ENCODE measurements around the gene AWAT2. TPM values are rescaled to one million over a fixed set of nuclear protein-coding genes. Genes with fewer than 3 reads are reported as not detected.

The AWAT2 gene
- total RNA-seq, 1 donor, result not detected

DNA sequence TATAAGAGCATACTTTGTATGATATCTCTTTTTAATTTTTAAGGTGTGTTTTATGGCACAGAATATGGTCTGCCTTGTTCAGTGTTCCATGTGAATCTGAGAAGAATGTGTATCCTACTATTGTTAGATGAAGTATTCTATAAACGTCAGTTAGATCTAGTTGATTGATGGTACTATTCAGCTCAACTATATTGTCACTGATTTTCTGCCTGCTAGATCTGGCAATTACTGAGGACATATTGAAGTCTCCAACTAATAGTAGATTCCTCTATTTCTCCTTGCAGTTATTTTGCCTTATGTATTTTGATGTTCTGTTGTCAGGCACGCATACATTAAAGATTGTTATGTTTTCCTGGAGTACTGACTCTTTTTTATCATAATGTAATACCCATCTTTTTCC, 39.8 kb downstream of the AWAT2 start:
- H3K36me3 ChIP-seq (ENCODE audit: insufficient read depth, low read length), result no peaks in the 10 kb centered on the region
- H3K4me3 ChIP-seq (ENCODE audit: insufficient read depth, low read length), result no peak overlapping the region
- TF ChIP-seq, protein P1, sequence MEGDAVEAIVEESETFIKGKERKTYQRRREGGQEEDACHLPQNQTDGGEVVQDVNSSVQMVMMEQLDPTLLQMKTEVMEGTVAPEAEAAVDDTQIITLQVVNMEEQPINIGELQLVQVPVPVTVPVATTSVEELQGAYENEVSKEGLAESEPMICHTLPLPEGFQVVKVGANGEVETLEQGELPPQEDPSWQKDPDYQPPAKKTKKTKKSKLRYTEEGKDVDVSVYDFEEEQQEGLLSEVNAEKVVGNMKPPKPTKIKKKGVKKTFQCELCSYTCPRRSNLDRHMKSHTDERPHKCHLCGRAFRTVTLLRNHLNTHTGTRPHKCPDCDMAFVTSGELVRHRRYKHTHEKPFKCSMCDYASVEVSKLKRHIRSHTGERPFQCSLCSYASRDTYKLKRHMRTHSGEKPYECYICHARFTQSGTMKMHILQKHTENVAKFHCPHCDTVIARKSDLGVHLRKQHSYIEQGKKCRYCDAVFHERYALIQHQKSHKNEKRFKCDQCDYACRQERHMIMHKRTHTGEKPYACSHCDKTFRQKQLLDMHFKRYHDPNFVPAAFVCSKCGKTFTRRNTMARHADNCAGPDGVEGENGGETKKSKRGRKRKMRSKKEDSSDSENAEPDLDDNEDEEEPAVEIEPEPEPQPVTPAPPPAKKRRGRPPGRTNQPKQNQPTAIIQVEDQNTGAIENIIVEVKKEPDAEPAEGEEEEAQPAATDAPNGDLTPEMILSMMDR (IDR thresholded peaks at IDR 0.05; ENCODE audit: extremely low read depth, low read depth, low read length), result no peak
- no peaks in the 10 kb centered on the region for H4K20me1 ChIP-seq (ENCODE audit: insufficient read depth, low read length)
- DNase-seq (ENCODE audit: insufficient read length, low spot score, missing footprints), result no peak
- H3K79me2 ChIP-seq (ENCODE audit: insufficient read depth, low read length), result no peaks in the 10 kb centered on the region
- no peak overlapping the region for H3K27ac ChIP-seq (ENCODE audit: low read depth, low read length)
- H3K4me2 ChIP-seq (ENCODE audit: insufficient read depth, low read length), result no peak overlapping the region
- H3K27me3 ChIP-seq (ENCODE audit: insufficient read depth, low read length), result peaks cover 23% of the 10 kb centered on the region
- H3K9me3 ChIP-seq (ENCODE audit: low read depth, low read length), result no peaks in the 10 kb centered on the region
- no peaks in the 10 kb centered on the region for H3K4me1 ChIP-seq (ENCODE audit: insufficient read depth, low read length)
- H2AFZ ChIP-seq (ENCODE audit: low read length), result no peak overlapping the region

GRCh38 chrX:70009049-70009448, 40.7 kb downstream of the AWAT2 start:
- Histone ChIP-seq H3K9me3 (ENCODE audit: low read depth, low read length) (no peaks in the 10 kb centered on the region), H3K36me3 (ENCODE audit: insufficient read depth, low read length) (no peaks in the 10 kb centered on the region), H3K4me1 (ENCODE audit: insufficient read depth, low read length) (no peaks in the 10 kb centered on the region), H3K79me2 (ENCODE audit: insufficient read depth, low read length) (no peaks in the 10 kb centered on the region), H3K27ac (ENCODE audit: low read depth, low read length) (no peak overlapping the region), H3K27me3 (ENCODE audit: insufficient read depth, low read length) (peaks cover 13% of the 10 kb centered on the region), H2AFZ (ENCODE audit: low read length) (no peak overlapping the region), H3K4me2 (ENCODE audit: insufficient read depth, low read length) (no peak overlapping the region), H4K20me1 (ENCODE audit: insufficient read depth, low read length) (no peaks in the 10 kb centered on the region), H3K4me3 (ENCODE audit: insufficient read depth, low read length) (no peak overlapping the region)
- TF ChIP-seq, protein P1 (IDR thresholded peaks at IDR 0.05; ENCODE audit: extremely low read depth, low read depth, low read length), result no peak
- no peak for DNase-seq (ENCODE audit: insufficient read length, low spot score, missing footprints)

GRCh38 chrX:70007946-70008345, 41.8 kb downstream of the AWAT2 start:
- Histone ChIP-seq H2AFZ (ENCODE audit: low read length) (no peak overlapping the region), H3K27ac (ENCODE audit: low read depth, low read length) (no peak overlapping the region), H3K36me3 (ENCODE audit: insufficient read depth, low read length) (no peaks in the 10 kb centered on the region), H3K4me3 (ENCODE audit: insufficient read depth, low read length) (no peak overlapping the region), H3K9me3 (ENCODE audit: low read depth, low read length) (no peaks in the 10 kb centered on the region), H3K27me3 (ENCODE audit: insufficient read depth, low read length) (peaks cover 9% of the 10 kb centered on the region), H4K20me1 (ENCODE audit: insufficient read depth, low read length) (no peaks in the 10 kb centered on the region), H3K79me2 (ENCODE audit: insufficient read depth, low read length) (no peaks in the 10 kb centered on the region), H3K4me2 (ENCODE audit: insufficient read depth, low read length) (no peak overlapping the region), H3K4me1 (ENCODE audit: insufficient read depth, low read length) (no peaks in the 10 kb centered on the region)
- no peak for DNase-seq (ENCODE audit: insufficient read length, low spot score, missing footprints)
- TF ChIP-seq, protein P1 (IDR thresholded peaks at IDR 0.05; ENCODE audit: extremely low read depth, low read depth, low read length), result no peak

GRCh38 chrX:70001708-70002341, 47.9 kb downstream of the AWAT2 start:
- no peaks in the 10 kb centered on the region for H3K79me2 ChIP-seq (ENCODE audit: insufficient read depth, low read length)
- no peaks in the 10 kb centered on the region for H3K4me1 ChIP-seq (ENCODE audit: insufficient read depth, low read length)
- H3K36me3 ChIP-seq (ENCODE audit: insufficient read depth, low read length), result no peaks in the 10 kb centered on the region
- H3K4me2 ChIP-seq (ENCODE audit: insufficient read depth, low read length), result no peak overlapping the region
- H3K9me3 ChIP-seq (ENCODE audit: low read depth, low read length), result no peaks in the 10 kb centered on the region
- no peak overlapping the region for H3K27ac ChIP-seq (ENCODE audit: low read depth, low read length)
- H4K20me1 ChIP-seq (ENCODE audit: insufficient read depth, low read length), result no peaks in the 10 kb centered on the region
- H3K27me3 ChIP-seq (ENCODE audit: insufficient read depth, low read length), result peaks cover 2% of the 10 kb centered on the region
- H2AFZ ChIP-seq (ENCODE audit: low read length), result no peak overlapping the region
- TF ChIP-seq, protein P1 (IDR thresholded peaks at IDR 0.05; ENCODE audit: extremely low read depth, low read depth, low read length), result no peak
- DNase-seq (ENCODE audit: insufficient read length, low spot score, missing footprints), result no peak
- no peak overlapping the region for H3K4me3 ChIP-seq (ENCODE audit: insufficient read depth, low read length)
